Endothelial cell of umbilical vein (primary cell): Measurements from ENCODE around the gene PRIM1. TPM values are rescaled to one million over a fixed set of nuclear protein-coding genes. Genes with fewer than 3 reads are reported as not detected.

Source experiments
- BruUV-seq: library from RNA; stranded (reverse); fragments of 400-500 nt; replicated peaks from 2 replicates; lab custom pipeline; 2021; lab: Mats Ljungman, UMichigan
- CTCF ChIA-PET: fragments of 300-600, 350-600 bp; sonication (Branson Sonifier 250); formaldehyde crosslinking; loops from one replicate; lab custom pipeline; 2021; ENCODE audit warnings: antibody characterized with exemption, inconsistent platforms; lab: Charles Lee
- POLR2A ChIA-PET: fragments of 300-600, 350-600 bp; sonication (Branson Sonifier 250); formaldehyde crosslinking; loops from one replicate; lab custom pipeline; 2021; ENCODE audit warnings: antibody characterized with exemption, inconsistent platforms; lab: Charles Lee
- DNase-seq: peaks from one replicate; pipeline ENCODE4 v3.0.0-alpha.2; 2011; ENCODE audit warnings: low read depth, low spot score
- FAIRE-seq: peaks from 2 replicates; lab custom pipeline; 2011; peaks lifted over from hg19 to GRCh38; lab: Jason Lieb, UNC
- H2AFZ ChIP-seq: 2 replicates; pipeline ENCODE4 v1.6.0; 2012; ENCODE audit warnings: low read depth, low read length, control low read depth, inconsistent platforms
- H3K27ac ChIP-seq: 2 replicates; pipeline ENCODE4 v1.5.1; 2011; ENCODE audit warnings: low read depth, mild to moderate bottlenecking, control low read depth, low read length, moderate library complexity; ENCODE audit not compliant: insufficient read depth
- H3K27me3 ChIP-seq, 2 experiments: 2 replicates each; pipeline versions ENCODE4 v1.6.0 to v1.6.1; 2011; ENCODE audit warnings: low read length in 2 of 2, mixed read lengths in 1 of 2; ENCODE audit not compliant: control insufficient read depth in 2 of 2, insufficient read depth in 2 of 2
- H3K36me3 ChIP-seq, 2 experiments: 2 replicates in 1 of 2; 3 replicates in 1 of 2; pipeline ENCODE4 v1.5.1; 2011; ENCODE audit warnings: low read length in 2 of 2, mild to moderate bottlenecking in 1 of 2, moderate library complexity in 1 of 2; ENCODE audit not compliant: control insufficient read depth in 2 of 2, insufficient read depth in 2 of 2; ENCODE audit errors: extremely low read depth in 1 of 2
- H3K4me1 ChIP-seq: 3 replicates; pipeline ENCODE4 v1.5.1; 2011; ENCODE audit warnings: mild to moderate bottlenecking, low read length; ENCODE audit not compliant: control insufficient read depth, insufficient read depth; ENCODE audit errors: extremely low read depth
- H3K4me2 ChIP-seq: 2 replicates; pipeline ENCODE4 v1.6.1; 2011; ENCODE audit warnings: low read length, control low read depth, mixed read lengths; ENCODE audit not compliant: insufficient read depth
- H3K4me3 ChIP-seq, 3 experiments: fragments of 200-600 bp in 1 of 3; sonication (generic), shearing (Covaris generic) in 1 of 3; replicated peaks in 1 of 3; 2 replicates each; pipeline ENCODE4 v1.5.1; 2011 to 2016; ENCODE audit warnings: control low read depth in 3 of 3, low read length in 3 of 3, mild to moderate bottlenecking in 2 of 3, inconsistent platforms in 1 of 3, low read depth in 1 of 3, moderate library complexity in 1 of 3; ENCODE audit not compliant: insufficient read depth in 1 of 3
- H3K79me2 ChIP-seq: 2 replicates; pipeline ENCODE4 v1.6.0; 2012; ENCODE audit warnings: low read length, inconsistent platforms; ENCODE audit not compliant: control insufficient read depth, insufficient read depth
- H3K9ac ChIP-seq: replicated peaks from 2 replicates; pipeline ENCODE3; 2011; ENCODE audit warnings: low read length, control low read depth; ENCODE audit not compliant: insufficient read depth; ENCODE audit errors: extremely low read depth
- H3K9me1 ChIP-seq: replicated peaks from 3 replicates; pipeline ENCODE4 v1.6.0; 2011; ENCODE audit warnings: mild to moderate bottlenecking, low read length; ENCODE audit not compliant: control insufficient read depth, insufficient read depth; ENCODE audit errors: extremely low read depth
- H3K9me3 ChIP-seq: replicated peaks from 2 replicates; pipeline ENCODE4 v1.5.1; 2012; ENCODE audit warnings: low read length, inconsistent platforms; ENCODE audit not compliant: control insufficient read depth, insufficient read depth
- H4K20me1 ChIP-seq: replicated peaks from 2 replicates; pipeline ENCODE3; 2011; ENCODE audit warnings: mild to moderate bottlenecking, low read length; ENCODE audit not compliant: control insufficient read depth, insufficient read depth; ENCODE audit errors: extremely low read depth
- EZH2 ChIP-seq: IDR thresholded peaks from 2 replicates; pipeline ENCODE4 v1.6.1; 2012; ENCODE audit warnings: borderline replicate concordance, low read depth, mild to moderate bottlenecking, moderate library complexity, low read length, inconsistent platforms; ENCODE audit not compliant: severe bottlenecking
- GATA2 ChIP-seq: IDR thresholded peaks from 2 replicates; pipeline ENCODE4 v1.7.0; 2011; ENCODE audit warnings: low read depth, mild to moderate bottlenecking, moderate library complexity, mixed read lengths, low read length; ENCODE audit not compliant: insufficient read length, insufficient read depth
- JUN ChIP-seq: IDR thresholded peaks from 2 replicates; pipeline ENCODE4 v1.6.1; 2011; ENCODE audit warnings: borderline replicate concordance, low read depth; ENCODE audit not compliant: insufficient read length, insufficient read depth
- MAX ChIP-seq: IDR thresholded peaks from 2 replicates; pipeline ENCODE4 v1.6.1; 2011; ENCODE audit not compliant: insufficient read depth, insufficient read length
- POLR2A ChIP-seq: IDR thresholded peaks from 2 replicates; pipeline ENCODE4 v1.6.1; 2012; ENCODE audit warnings: low read depth, mild to moderate bottlenecking, control low read depth, low read length
- POLR2AphosphoS5 ChIP-seq: IDR thresholded peaks from 2 replicates; pipeline ENCODE4 v1.6.1; 2012; ENCODE audit warnings: low read depth, mild to moderate bottlenecking, control low read depth, low read length, moderate library complexity; ENCODE audit not compliant: insufficient read depth
- dilution Hi-C: fragments of 300-500 bp; cut with MboI; formaldehyde crosslinking; loops from one replicate; pipeline ENCODE4 v1.15.0; 2019; ENCODE audit warnings: low sequenced_read_pairs; ENCODE audit not compliant: extremely low pct_ligation_motif_present
- intact Hi-C: fragments of 100-400 bp; cut with micrococcal nuclease; formaldehyde crosslinking; loops from one replicate; pipeline ENCODE4 v1.10.0; 2022
- polyA plus RNA-seq, 4 experiments: library from polyadenylated mRNA; depleted of rRNA in 3 of 4; stranded (reverse) in 3 of 4; unstranded in 1 of 4; fragments of >200 nt; gene quantifications; 2 replicates each; pipeline versions ENCODE4 v1.2.1 to v1.2.3, GENCODE V29; 2011 to 2012; ENCODE audit warnings: missing spikeins in 1 of 4
- total RNA-seq: library from RNA; stranded (reverse); gene quantifications from 2 replicates; pipeline ENCODE4 v1.2.3, GENCODE V29; 2021
- TF ChIP-seq, protein P1 (sequence below), 2 donors: IDR thresholded peaks; 1 replicate in 1 of 2; 2 replicates in 1 of 2; pipeline ENCODE4 v1.5.1; 2011; ENCODE audit warnings: low read length in 2 of 2, mild to moderate bottlenecking in 2 of 2, moderate library complexity in 2 of 2, control low read depth in 1 of 2, inconsistent platforms in 1 of 2, low read depth in 1 of 2; ENCODE audit not compliant: insufficient read depth in 1 of 2; ENCODE audit errors: extremely low read depth in 1 of 2

The PRIM1 gene
- total and polyA plus RNA-seq, 2 donors (not counting 3 experiments of a cell fraction or from before 2014, with no cell fraction given), result 10.9 to 12.1 TPM

- Histone ChIP-seq H3K9ac (no peak overlapping the region), H4K20me1 (no peaks in the 10 kb centered on the region), H3K4me1 (no peaks in the 10 kb centered on the region), H3K9me1 (no peaks in the 10 kb centered on the region), H3K36me3 (no peaks in the 10 kb centered on the region), H3K4me3 (no peak overlapping the region), H3K4me2 (no peak overlapping the region), H3K9me3 (no peaks in the 10 kb centered on the region), H3K79me2 (no peaks in the 10 kb centered on the region), H3K27ac (no peak overlapping the region), H3K27me3 (peaks cover 0 to 2% of the 10 kb centered on the region in 2 experiments), H2AFZ (no peak overlapping the region)
- ChIA-PET CTCF (interaction anchor here (1.3 to 3.2 kb wide), 6 partner anchors 222 to 287 kb away, joined by 3 to 44 read pairs (median 7); a partner anchor contains a TSS), POLR2A (no interaction called here)
- FAIRE-seq (no peak), DNase-seq (no peak)
- TF ChIP-seq GATA2 (no peak), MAX (no peak), EZH2 (no peak), POLR2AphosphoS5 (no peak), POLR2A (no peak), JUN (no peak)
- TF ChIP-seq, protein P1, sequence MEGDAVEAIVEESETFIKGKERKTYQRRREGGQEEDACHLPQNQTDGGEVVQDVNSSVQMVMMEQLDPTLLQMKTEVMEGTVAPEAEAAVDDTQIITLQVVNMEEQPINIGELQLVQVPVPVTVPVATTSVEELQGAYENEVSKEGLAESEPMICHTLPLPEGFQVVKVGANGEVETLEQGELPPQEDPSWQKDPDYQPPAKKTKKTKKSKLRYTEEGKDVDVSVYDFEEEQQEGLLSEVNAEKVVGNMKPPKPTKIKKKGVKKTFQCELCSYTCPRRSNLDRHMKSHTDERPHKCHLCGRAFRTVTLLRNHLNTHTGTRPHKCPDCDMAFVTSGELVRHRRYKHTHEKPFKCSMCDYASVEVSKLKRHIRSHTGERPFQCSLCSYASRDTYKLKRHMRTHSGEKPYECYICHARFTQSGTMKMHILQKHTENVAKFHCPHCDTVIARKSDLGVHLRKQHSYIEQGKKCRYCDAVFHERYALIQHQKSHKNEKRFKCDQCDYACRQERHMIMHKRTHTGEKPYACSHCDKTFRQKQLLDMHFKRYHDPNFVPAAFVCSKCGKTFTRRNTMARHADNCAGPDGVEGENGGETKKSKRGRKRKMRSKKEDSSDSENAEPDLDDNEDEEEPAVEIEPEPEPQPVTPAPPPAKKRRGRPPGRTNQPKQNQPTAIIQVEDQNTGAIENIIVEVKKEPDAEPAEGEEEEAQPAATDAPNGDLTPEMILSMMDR (IDR thresholded peaks at IDR 0.05; ENCODE audit: extremely low read depth in 1 of 2, insufficient read depth in 1 of 2, low read depth in 1 of 2, low read length in 2 of 2), result no peak
- intact Hi-C loops (no loop called here), dilution Hi-C loops (no loop called here)
- BruUV-seq, result no TSS peak
Observed at GRCh38 chr12:56763753-56764657, 11.9 kb upstream of the PRIM1 start.
